ENCODE data around the gene CNIH3.

DNA sequence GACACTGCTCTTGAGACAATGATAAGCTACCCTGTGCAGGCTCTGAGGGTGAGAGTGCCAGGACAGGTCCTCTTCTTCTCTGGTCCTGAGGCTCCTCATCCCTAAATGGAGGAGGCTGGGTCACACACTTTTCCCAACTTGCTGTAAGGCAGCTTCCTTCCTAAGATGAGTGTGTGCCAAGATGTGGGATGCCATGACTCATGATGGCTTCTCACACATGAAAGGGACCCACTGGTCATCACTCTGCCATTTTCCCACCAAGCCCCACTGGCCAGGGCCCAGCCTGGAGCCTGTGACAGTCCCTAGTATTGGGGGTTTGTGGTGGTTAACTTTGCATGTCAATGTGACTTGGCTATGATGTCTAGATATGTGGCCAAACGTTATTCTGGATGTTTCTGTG is 54.4 kb downstream of the CNIH3 start:
- no peak for TF ChIP-seq CTCF (IDR thresholded peaks at IDR 0.05; ENCODE audit: insufficient read depth, low read length, poor library complexity, severe bottlenecking)
- TF ChIP-seq EZH2phosphoT487 (conservative IDR thresholded peaks at IDR 0.05; ENCODE audit: low read length): no peak
